ENCODE results near the gene ZNF227. TPM values are rescaled to one million over a fixed set of nuclear protein-coding genes. Genes with fewer than 3 reads are reported as not detected.
A peak's percentile ranks its signal among the peaks of the same experiment; 100 is the strongest.

The ZNF227 gene
- total RNA-seq, 1 donor from 2014 or later, result 45.0 TPM

DNA sequence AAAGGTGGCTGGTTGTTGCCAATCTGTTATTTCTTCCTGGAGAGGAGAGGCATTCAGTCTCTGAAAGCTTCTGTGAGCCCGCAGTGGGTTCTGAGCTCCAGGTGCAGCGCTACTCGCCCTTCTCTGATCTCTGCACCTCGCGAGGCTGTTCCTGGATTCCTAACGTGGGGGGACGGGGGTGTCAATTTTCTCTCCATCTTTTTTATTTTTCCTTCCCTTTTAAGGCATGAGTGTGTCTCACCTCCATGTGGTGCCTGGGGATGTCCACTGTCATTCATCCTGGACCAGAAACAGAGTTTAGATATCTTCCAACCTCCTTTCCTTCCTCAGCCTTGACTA, 48.0 kb downstream of the ZNF227 start:
- H3K27me3 Mint-ChIP-seq (ENCODE audit: insufficient read depth, low read depth), result no peaks in the 10 kb centered on the region
- Histone ChIP-seq H3K27ac (no peak overlapping the region), H2AFZ (replicated peaks) (peak overlapping the region; percentile 86), H3K79me2 (ENCODE audit: low read depth) (no peaks in the 10 kb centered on the region), H3K4me2 (peak overlapping the region; percentile 98), H3K36me3 (no peaks in the 10 kb centered on the region), H3K4me1 (no peaks in the 10 kb centered on the region), H3F3A (ENCODE audit: low read depth) (peaks cover 6% of the 10 kb centered on the region), H4K20me1 (ENCODE audit: low read depth) (no peaks in the 10 kb centered on the region), H3K4me3 (peak overlapping the region; percentile 80), H3K27me3 (no peaks in the 10 kb centered on the region), H3K9ac (peak overlapping the region; percentile 39), H3K9me3 (ENCODE audit: low read depth) (peaks cover 6% of the 10 kb centered on the region)
- peak overlapping the region; percentile 61 for H3K27ac Mint-ChIP-seq
- peak overlapping the region; percentile 85 for H3K4me3 Mint-ChIP-seq
- peaks cover 8% of the 10 kb centered on the region for H3K4me1 Mint-ChIP-seq
- peaks cover 3% of the 10 kb centered on the region for H3K36me3 Mint-ChIP-seq
- peaks cover 32% of the 10 kb centered on the region for H3K9me3 Mint-ChIP-seq
- no peak for TF ChIP-seq EZH2phosphoT487 (IDR thresholded peaks at IDR 0.05)
- TF ChIP-seq EZH2 (IDR thresholded peaks at IDR 0.05), result no peak
- TF ChIP-seq, protein P1, sequence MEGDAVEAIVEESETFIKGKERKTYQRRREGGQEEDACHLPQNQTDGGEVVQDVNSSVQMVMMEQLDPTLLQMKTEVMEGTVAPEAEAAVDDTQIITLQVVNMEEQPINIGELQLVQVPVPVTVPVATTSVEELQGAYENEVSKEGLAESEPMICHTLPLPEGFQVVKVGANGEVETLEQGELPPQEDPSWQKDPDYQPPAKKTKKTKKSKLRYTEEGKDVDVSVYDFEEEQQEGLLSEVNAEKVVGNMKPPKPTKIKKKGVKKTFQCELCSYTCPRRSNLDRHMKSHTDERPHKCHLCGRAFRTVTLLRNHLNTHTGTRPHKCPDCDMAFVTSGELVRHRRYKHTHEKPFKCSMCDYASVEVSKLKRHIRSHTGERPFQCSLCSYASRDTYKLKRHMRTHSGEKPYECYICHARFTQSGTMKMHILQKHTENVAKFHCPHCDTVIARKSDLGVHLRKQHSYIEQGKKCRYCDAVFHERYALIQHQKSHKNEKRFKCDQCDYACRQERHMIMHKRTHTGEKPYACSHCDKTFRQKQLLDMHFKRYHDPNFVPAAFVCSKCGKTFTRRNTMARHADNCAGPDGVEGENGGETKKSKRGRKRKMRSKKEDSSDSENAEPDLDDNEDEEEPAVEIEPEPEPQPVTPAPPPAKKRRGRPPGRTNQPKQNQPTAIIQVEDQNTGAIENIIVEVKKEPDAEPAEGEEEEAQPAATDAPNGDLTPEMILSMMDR (IDR thresholded peaks at IDR 0.05), result no peak
- peak; percentile 18 for DNase-seq (ENCODE audit: low spot score)

DNA sequence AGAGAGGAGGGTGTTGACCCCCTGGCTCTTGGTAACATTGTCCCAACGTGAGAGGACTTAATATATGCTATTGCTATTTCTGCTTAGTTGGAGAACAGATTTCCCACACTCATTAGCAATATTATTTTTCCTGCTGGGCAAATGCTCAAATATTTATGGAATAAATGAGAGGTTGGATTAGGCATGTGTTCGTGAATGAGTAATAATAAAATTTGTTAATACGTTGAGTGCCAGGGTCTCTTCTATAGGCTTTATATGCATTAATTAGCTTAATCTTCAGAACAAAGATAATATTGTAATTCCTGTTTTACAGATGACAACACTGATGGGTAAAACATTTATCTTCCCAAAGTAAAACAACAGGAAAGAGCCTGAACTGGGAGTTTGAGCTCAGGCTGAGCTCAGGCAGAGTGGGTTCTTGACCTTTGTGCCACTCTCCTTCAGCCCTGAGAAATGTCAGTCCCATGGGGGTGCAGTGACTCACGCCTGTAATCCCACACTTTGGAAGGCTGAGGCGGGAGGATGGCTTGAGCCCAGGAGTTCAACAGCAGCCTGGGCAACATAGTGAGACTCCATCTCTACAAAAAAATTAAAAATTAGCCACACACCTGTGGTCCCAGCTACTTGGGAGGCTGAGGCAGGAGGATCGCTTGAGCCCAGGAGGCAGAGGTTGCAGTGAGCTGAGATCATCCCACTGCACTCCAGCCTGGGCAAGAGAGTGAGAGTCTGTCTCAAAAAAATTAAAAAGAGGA, 48.5 kb downstream of the ZNF227 start:
- peaks cover 6% of the 10 kb centered on the region for H3F3A ChIP-seq (ENCODE audit: low read depth)
- H3K9me3 ChIP-seq (ENCODE audit: low read depth), result peaks cover 2% of the 10 kb centered on the region
- peak overlapping the region; percentile 80 for H3K4me3 ChIP-seq
- H4K20me1 ChIP-seq (ENCODE audit: low read depth), result no peaks in the 10 kb centered on the region
- no peak overlapping the region for H3K9ac ChIP-seq
- H3K4me2 ChIP-seq, result peak overlapping the region; percentile 98
- no peaks in the 10 kb centered on the region for H3K79me2 ChIP-seq (ENCODE audit: low read depth)
- Mint-ChIP-seq H3K36me3 (peaks cover 6% of the 10 kb centered on the region), H3K4me1 (peaks cover 8% of the 10 kb centered on the region), H3K4me3 (peak overlapping the region; percentile 85), H3K27me3 (ENCODE audit: insufficient read depth, low read depth) (no peaks in the 10 kb centered on the region), H3K27ac (no peak overlapping the region), H3K9me3 (peaks cover 27% of the 10 kb centered on the region)
- no peak for DNase-seq (ENCODE audit: low spot score)
- H3K4me1 ChIP-seq, result no peaks in the 10 kb centered on the region
- no peak overlapping the region for H2AFZ ChIP-seq (replicated peaks)
- no peaks in the 10 kb centered on the region for H3K27me3 ChIP-seq
- H3K27ac ChIP-seq, result no peak overlapping the region
- TF ChIP-seq EZH2 (IDR thresholded peaks at IDR 0.05), result no peak
- no peak for TF ChIP-seq EZH2phosphoT487 (IDR thresholded peaks at IDR 0.05)
- TF ChIP-seq, protein P1 (IDR thresholded peaks at IDR 0.05), result no peak
- H3K36me3 ChIP-seq, result no peaks in the 10 kb centered on the region

DNA sequence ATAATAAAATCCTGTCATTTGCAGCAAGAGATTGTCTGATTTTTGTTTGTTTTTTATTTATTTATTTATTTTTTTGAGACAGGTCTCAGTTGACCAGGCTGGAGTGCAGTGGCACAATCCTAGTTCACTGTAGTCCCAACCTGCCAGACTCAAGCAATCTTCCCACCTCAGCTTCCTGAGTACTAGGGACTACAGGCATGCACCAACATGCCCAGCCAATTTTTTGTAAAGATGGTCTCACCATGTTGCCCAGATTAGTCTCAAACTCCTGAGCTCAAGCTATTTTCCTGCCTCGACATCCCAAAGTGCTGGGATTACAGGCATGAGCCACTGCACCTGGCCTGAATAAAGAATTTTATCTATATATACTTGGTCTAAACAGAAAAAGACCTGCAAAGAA, 65.0 kb downstream of the ZNF227 start:
- Mint-ChIP-seq H3K4me1 (no peaks in the 10 kb centered on the region), H3K4me3 (no peak overlapping the region), H3K9me3 (peaks cover 27% of the 10 kb centered on the region), H3K36me3 (peaks cover 42% of the 10 kb centered on the region), H3K27me3 (ENCODE audit: insufficient read depth, low read depth) (no peaks in the 10 kb centered on the region), H3K27ac (no peak overlapping the region)
- H3K9me3 ChIP-seq (ENCODE audit: low read depth), result peaks cover 6% of the 10 kb centered on the region
- H3K4me2 ChIP-seq, result no peak overlapping the region
- peaks cover 3% of the 10 kb centered on the region for H3K36me3 ChIP-seq
- H3F3A ChIP-seq (ENCODE audit: low read depth), result no peaks in the 10 kb centered on the region
- H4K20me1 ChIP-seq (ENCODE audit: low read depth), result no peaks in the 10 kb centered on the region
- no peaks in the 10 kb centered on the region for H3K4me1 ChIP-seq
- no peak overlapping the region for H3K9ac ChIP-seq
- no peak overlapping the region for H3K27ac ChIP-seq
- H3K27me3 ChIP-seq, result no peaks in the 10 kb centered on the region
- no peak overlapping the region for H3K4me3 ChIP-seq
- TF ChIP-seq EZH2phosphoT487 (IDR thresholded peaks at IDR 0.05), result no peak
- no peak overlapping the region for H2AFZ ChIP-seq (replicated peaks)
- H3K79me2 ChIP-seq (ENCODE audit: low read depth), result no peaks in the 10 kb centered on the region
- no peak for DNase-seq (ENCODE audit: low spot score)

DNA sequence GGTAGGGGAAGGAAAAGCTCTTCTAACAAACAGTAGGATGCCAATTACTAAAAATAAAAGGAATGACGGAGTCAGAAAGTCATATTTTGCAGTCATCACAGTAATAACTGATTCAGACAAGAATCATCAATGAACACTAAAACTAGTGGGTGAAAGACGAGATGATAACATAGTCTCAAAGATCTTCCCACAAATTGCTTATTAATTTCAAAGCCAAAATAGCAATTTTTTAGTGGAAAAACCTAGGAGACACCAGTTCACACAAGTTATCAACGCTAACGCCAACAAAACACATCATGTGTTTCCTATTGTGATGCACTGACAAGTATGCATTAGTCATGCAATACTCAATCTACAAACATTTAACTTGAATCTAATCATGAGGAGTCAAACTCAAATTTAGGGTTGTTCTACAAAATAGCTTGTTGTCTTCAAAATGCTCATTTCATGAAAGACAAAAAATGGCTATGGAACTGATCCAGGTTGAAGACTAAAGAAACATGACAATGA, 65.9 kb downstream of the ZNF227 start:
- H3K36me3 Mint-ChIP-seq, result peaks cover 38% of the 10 kb centered on the region
- no peak overlapping the region for H3K4me2 ChIP-seq
- peaks cover 29% of the 10 kb centered on the region for H3K9me3 Mint-ChIP-seq

More for the DNA sequence above, 65.9 kb downstream of the ZNF227 start:
- no peak for DNase-seq (ENCODE audit: low spot score)
- no peak for TF ChIP-seq EZH2 (IDR thresholded peaks at IDR 0.05)
- Mint-ChIP-seq H3K27me3 (ENCODE audit: insufficient read depth, low read depth) (peaks cover 2% of the 10 kb centered on the region), H3K4me3 (no peak overlapping the region), H3K4me1 (no peaks in the 10 kb centered on the region), H3K27ac (no peak overlapping the region)
- no peaks in the 10 kb centered on the region for H4K20me1 ChIP-seq (ENCODE audit: low read depth)
- H3K4me3 ChIP-seq, result no peak overlapping the region
- no peaks in the 10 kb centered on the region for H3K4me1 ChIP-seq
- H3K9ac ChIP-seq, result no peak overlapping the region
- peaks cover 8% of the 10 kb centered on the region for H3K9me3 ChIP-seq (ENCODE audit: low read depth)
- no peaks in the 10 kb centered on the region for H3K36me3 ChIP-seq
- no peaks in the 10 kb centered on the region for H3F3A ChIP-seq (ENCODE audit: low read depth)
- no peaks in the 10 kb centered on the region for H3K79me2 ChIP-seq (ENCODE audit: low read depth)
- no peak overlapping the region for H3K27ac ChIP-seq
- H3K27me3 ChIP-seq, result no peaks in the 10 kb centered on the region
- H2AFZ ChIP-seq (replicated peaks), result no peak overlapping the region

Measured in neural progenitor cell (in vitro differentiated cells).